ENCODE results near the gene PLEKHM3. TPM values are rescaled to one million over a fixed set of nuclear protein-coding genes. Genes with fewer than 3 reads are reported as not detected.

The PLEKHM3 gene
- total RNA-seq, 1 experiment from 2014 or later = 6.5 TPM

DNA sequence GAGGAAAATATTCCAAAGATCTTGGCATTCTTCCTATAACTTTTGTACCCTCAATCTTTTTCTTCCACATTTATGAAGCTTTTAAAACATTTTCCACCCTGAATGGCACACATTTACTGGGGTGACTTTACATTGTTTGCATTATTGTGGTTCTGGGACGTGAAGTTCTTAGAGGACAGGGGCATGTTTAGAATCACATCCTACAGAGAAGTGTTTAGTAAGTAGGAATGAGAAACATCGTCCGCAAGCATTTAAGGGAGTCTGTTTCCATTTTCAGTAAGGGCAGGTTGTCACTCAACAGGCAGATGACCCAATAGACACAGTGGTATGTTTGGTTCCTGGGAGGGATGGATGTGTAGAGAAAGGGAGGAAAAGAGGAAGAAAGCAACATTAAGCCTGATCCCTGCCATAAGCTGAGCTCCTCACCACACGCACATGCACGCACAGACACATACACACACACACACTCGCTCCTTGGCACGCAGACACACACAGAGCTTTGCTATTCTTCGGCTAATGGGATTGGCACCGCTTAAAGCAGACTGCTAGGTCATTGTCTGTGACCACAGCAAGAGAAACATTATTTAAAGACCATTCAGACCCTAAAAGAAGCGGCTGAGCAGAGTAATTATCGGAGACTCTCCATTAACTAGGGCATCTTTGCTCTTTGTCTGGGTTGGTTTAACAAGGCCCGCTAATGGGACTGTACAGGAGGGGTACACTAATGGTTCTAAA is 14.2 kb upstream of the PLEKHM3 start:
- no peak for DNase-seq (ENCODE audit: low spot score)
- POLR2A ChIA-PET (ENCODE audit: low non-redundant PET) = no interaction called here
- Histone ChIP-seq H3K9me3 (ENCODE audit: low read depth, low read length, poor library complexity, severe bottlenecking) (no peaks in the 10 kb centered on the region), H3K27ac (ENCODE audit: low read depth, low read length, poor library complexity, severe bottlenecking) (no peak overlapping the region), H3K4me3 (ENCODE audit: low read depth, low read length, poor library complexity, severe bottlenecking) (no peak overlapping the region), H3K27me3 (replicated peaks; ENCODE audit: insufficient read depth, low read depth, low read length, poor library complexity) (no peaks in the 10 kb centered on the region), H3K4me1 (ENCODE audit: insufficient read depth, low read length, poor library complexity, severe bottlenecking) (no peaks in the 10 kb centered on the region), H3K36me3 (ENCODE audit: insufficient read depth, low read length, poor library complexity, severe bottlenecking) (no peaks in the 10 kb centered on the region)
- BruUV-seq (replicated peaks) = no TSS peak
- no peak for TF ChIP-seq EZH2 (IDR thresholded peaks at IDR 0.05; ENCODE audit: borderline replicate concordance, low read depth, low read length, poor library complexity, severe bottlenecking)
- TF ChIP-seq, protein P1, sequence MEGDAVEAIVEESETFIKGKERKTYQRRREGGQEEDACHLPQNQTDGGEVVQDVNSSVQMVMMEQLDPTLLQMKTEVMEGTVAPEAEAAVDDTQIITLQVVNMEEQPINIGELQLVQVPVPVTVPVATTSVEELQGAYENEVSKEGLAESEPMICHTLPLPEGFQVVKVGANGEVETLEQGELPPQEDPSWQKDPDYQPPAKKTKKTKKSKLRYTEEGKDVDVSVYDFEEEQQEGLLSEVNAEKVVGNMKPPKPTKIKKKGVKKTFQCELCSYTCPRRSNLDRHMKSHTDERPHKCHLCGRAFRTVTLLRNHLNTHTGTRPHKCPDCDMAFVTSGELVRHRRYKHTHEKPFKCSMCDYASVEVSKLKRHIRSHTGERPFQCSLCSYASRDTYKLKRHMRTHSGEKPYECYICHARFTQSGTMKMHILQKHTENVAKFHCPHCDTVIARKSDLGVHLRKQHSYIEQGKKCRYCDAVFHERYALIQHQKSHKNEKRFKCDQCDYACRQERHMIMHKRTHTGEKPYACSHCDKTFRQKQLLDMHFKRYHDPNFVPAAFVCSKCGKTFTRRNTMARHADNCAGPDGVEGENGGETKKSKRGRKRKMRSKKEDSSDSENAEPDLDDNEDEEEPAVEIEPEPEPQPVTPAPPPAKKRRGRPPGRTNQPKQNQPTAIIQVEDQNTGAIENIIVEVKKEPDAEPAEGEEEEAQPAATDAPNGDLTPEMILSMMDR (conservative IDR thresholded peaks at IDR 0.05; ENCODE audit: low read depth, low read length) = no peak
- CTCF ChIA-PET = no interaction called here
- intact Hi-C loops (cut with micrococcal nuclease; ENCODE audit: unreplicated experiment) = loop anchor here (1.0 kb wide), 1 partner anchor 293 kb away; no protein-coding TSS in a partner anchor

DNA sequence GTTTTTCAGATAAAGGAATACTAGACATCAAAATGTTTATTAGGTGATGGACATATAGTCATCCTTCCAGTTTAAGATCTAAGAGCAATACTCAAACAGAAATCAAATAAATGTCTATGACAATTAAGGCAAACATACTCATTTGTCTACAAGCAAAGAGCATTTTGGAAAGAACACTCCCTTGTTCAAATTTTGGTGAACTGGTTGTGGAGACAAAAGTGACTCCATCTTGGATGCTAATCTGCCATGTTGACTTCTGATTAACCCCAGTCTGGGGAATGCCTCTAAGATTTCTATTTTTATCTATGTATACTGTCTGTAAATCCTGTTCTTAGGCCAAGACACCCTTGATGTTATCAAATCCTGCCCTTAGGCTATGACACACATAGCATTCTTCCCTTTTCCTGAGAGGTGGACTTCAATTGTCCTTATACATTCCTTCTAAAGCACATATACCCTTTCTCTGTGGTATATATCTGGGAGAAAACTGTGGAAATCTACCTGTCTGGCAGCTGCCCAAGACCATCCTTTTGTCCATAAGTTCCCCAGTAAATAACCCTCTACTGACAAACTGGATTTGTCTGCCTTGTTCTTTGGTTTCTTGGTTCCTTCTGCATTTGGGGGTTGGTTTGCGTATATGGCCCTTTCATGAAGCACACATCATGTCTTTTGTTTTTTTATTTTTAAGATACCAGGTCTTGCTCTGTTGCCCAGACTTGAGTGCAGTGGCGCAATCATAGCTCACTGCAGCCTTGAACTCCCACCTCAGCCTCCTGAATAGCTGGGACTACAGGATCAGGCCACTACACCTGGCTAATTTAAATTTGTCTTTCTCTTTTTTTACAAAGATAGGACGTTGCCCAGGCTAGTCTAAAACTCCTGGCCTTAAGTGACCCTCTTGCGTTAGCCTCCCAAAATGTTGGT is 12.5 kb upstream of the PLEKHM3 start:
- H3K36me3 ChIP-seq (ENCODE audit: insufficient read depth, low read length, poor library complexity, severe bottlenecking) = no peaks in the 10 kb centered on the region
- ChIA-PET POLR2A (ENCODE audit: low non-redundant PET) (no interaction called here), CTCF (no interaction called here)
- H3K9me3 ChIP-seq (ENCODE audit: low read depth, low read length, poor library complexity, severe bottlenecking) = no peaks in the 10 kb centered on the region
- H3K4me3 ChIP-seq (ENCODE audit: low read depth, low read length, poor library complexity, severe bottlenecking) = no peak overlapping the region
- no TSS peak for BruUV-seq (replicated peaks)
- H3K27me3 ChIP-seq (replicated peaks; ENCODE audit: insufficient read depth, low read depth, low read length, poor library complexity) = no peaks in the 10 kb centered on the region
- no peak for DNase-seq (ENCODE audit: low spot score)
- no peak for TF ChIP-seq EZH2 (IDR thresholded peaks at IDR 0.05; ENCODE audit: borderline replicate concordance, low read depth, low read length, poor library complexity, severe bottlenecking)
- TF ChIP-seq, protein P1 (conservative IDR thresholded peaks at IDR 0.05; ENCODE audit: low read depth, low read length) = no peak
- intact Hi-C loops (cut with micrococcal nuclease; ENCODE audit: unreplicated experiment) = no loop called here
- no peaks in the 10 kb centered on the region for H3K4me1 ChIP-seq (ENCODE audit: insufficient read depth, low read length, poor library complexity, severe bottlenecking)
- no peak overlapping the region for H3K27ac ChIP-seq (ENCODE audit: low read depth, low read length, poor library complexity, severe bottlenecking)

DNA sequence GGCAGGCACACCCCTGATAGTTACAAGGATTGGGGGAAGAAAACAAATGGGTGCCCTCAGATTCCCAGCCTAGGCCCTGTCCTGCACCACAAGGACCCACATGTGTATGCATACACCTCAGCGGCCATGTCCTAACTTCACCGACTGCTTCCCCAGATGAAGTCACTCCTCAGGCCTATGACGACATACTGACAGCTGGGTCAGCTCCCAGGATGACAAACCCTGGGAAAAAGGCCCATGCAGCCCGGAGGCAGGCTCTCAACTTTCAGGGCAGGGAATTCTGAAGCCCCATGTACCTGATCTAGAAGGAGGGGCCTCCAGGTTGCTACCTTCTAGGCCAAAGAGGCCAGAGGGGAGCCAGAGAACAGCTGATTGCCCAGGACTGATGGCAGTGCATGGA is 11.0 kb upstream of the PLEKHM3 start:
- no peak for DNase-seq (ENCODE audit: low spot score)
- intact Hi-C loops (cut with micrococcal nuclease; ENCODE audit: unreplicated experiment) = no loop called here
- H3K27me3 ChIP-seq (replicated peaks; ENCODE audit: insufficient read depth, low read depth, low read length, poor library complexity) = no peaks in the 10 kb centered on the region
- H3K36me3 ChIP-seq (ENCODE audit: insufficient read depth, low read length, poor library complexity, severe bottlenecking) = no peaks in the 10 kb centered on the region
- POLR2A ChIA-PET (ENCODE audit: low non-redundant PET) = no interaction called here
- CTCF ChIA-PET = no interaction called here
- TF ChIP-seq, protein P1 (conservative IDR thresholded peaks at IDR 0.05; ENCODE audit: low read depth, low read length) = no peak
- no peak for TF ChIP-seq EZH2 (IDR thresholded peaks at IDR 0.05; ENCODE audit: borderline replicate concordance, low read depth, low read length, poor library complexity, severe bottlenecking)
- no peaks in the 10 kb centered on the region for H3K9me3 ChIP-seq (ENCODE audit: low read depth, low read length, poor library complexity, severe bottlenecking)
- no peak overlapping the region for H3K27ac ChIP-seq (ENCODE audit: low read depth, low read length, poor library complexity, severe bottlenecking)
- no peaks in the 10 kb centered on the region for H3K4me1 ChIP-seq (ENCODE audit: insufficient read depth, low read length, poor library complexity, severe bottlenecking)
- no peak overlapping the region for H3K4me3 ChIP-seq (ENCODE audit: low read depth, low read length, poor library complexity, severe bottlenecking)
- no TSS peak for BruUV-seq (replicated peaks)

Measured in A673 (cell line).